Renal pelvis (tissue), 4 donors: ENCODE data around the gene SNAPC4. TPM values are rescaled to one million over a fixed set of nuclear protein-coding genes. Genes with fewer than 3 reads are reported as not detected.
A peak's percentile ranks its signal among the peaks of the same experiment; 100 is the strongest.
"Not testable (repeated sequence)": the region's sequence is repeated elsewhere in the genome, so short reads cannot be mapped to it uniquely, and the experiment has no call there.

Experiments used
- DNase-seq: peaks from one replicate; pipeline ENCODE4 v3.0.0-alpha.2; 2013
- polyA plus RNA-seq, 3 donors: library from polyadenylated mRNA; unstranded; fragments of 120-200 nt; gene quantifications; one replicate each; pipeline ENCODE4 v1.2.1, GENCODE V29; 2013; ENCODE audit not compliant: insufficient read length in 3 of 3

Gene SNAPC4
- polyA plus RNA-seq, 3 donors, result 12.4 to 15.1 (median 13.7) TPM

GRCh38 chr9:136409557-136410455 lies 9.8 kb upstream of the SNAPC4 start:
- DNase-seq, result peak; percentile 23

GRCh38 chr9:136407911-136408310 lies 7.9 kb upstream of the SNAPC4 start:
- no peak for DNase-seq

GRCh38 chr9:136407061-136407460 lies 7.1 kb upstream of the SNAPC4 start:
- not testable (repeated sequence) for DNase-seq

- DNase-seq, result not testable (repeated sequence)
Observed at GRCh38 chr9:136405904-136406303, 5.9 kb upstream of the SNAPC4 start.

GRCh38 chr9:136405481-136405880 lies 5.5 kb upstream of the SNAPC4 start:
- DNase-seq, result no peak

- no peak for DNase-seq
Observed at GRCh38 chr9:136404801-136405136, 4.8 kb upstream of the SNAPC4 start.

- DNase-seq, result no peak
Observed at GRCh38 chr9:136403915-136404800, 4.2 kb upstream of the SNAPC4 start.

GRCh38 chr9:136403538-136403914 lies 3.6 kb upstream of the SNAPC4 start:
- DNase-seq, result no peak

GRCh38 chr9:136402067-136402466 lies 2.1 kb upstream of the SNAPC4 start:
- no peak for DNase-seq

GRCh38 chr9:136401173-136401922 lies 1.4 kb upstream of the SNAPC4 start:
- no peak for DNase-seq

GRCh38 chr9:136399176-136400037 lies 563 bp downstream of the SNAPC4 start:
- no peak for DNase-seq

GRCh38 chr9:136398286-136398685 lies 1.7 kb downstream of the SNAPC4 start:
- DNase-seq, result no peak

- DNase-seq, result no peak
Observed at GRCh38 chr9:136397643-136398042, 2.3 kb downstream of the SNAPC4 start.

GRCh38 chr9:136396219-136396515 lies 3.8 kb downstream of the SNAPC4 start:
- DNase-seq, result no peak

- no peak for DNase-seq
Observed at GRCh38 chr9:136395345-136396218, 4.4 kb downstream of the SNAPC4 start.

GRCh38 chr9:136395020-136395340 lies 5.0 kb downstream of the SNAPC4 start:
- DNase-seq, result no peak

GRCh38 chr9:136394312-136395019 lies 5.5 kb downstream of the SNAPC4 start:
- no peak for DNase-seq

GRCh38 chr9:136393531-136393930 lies 6.4 kb downstream of the SNAPC4 start:
- DNase-seq, result no peak

GRCh38 chr9:136392538-136393449 lies 7.2 kb downstream of the SNAPC4 start:
- DNase-seq, result no peak
